GM19324 (cell line): ENCODE data around the gene OSBPL9.
"Not testable (repeated sequence)": the region's sequence is repeated elsewhere in the genome, so short reads cannot be mapped to it uniquely, and the experiment has no call there.

Experiments
- ATAC-seq: cut with Tn5 transposase; IDR thresholded peaks from one replicate; pipeline ENCODE4 v1.9.1; 2021; ENCODE audit warnings: mild to moderate bottlenecking, moderate library complexity; ENCODE audit not compliant: unreplicated experiment, low FRiP score

The OSBPL9 gene

GRCh38 chr1:51701782-51702181, 84.9 kb downstream of the OSBPL9 start:
- ATAC-seq, result not testable (repeated sequence)

GRCh38 chr1:51702220-51702619, 85.3 kb downstream of the OSBPL9 start:
- ATAC-seq, result not testable (repeated sequence)

- no peak for ATAC-seq
Measured at GRCh38 chr1:51705035-51705434, 88.1 kb downstream of the OSBPL9 start.

GRCh38 chr1:51708911-51709760, 92.2 kb downstream of the OSBPL9 start:
- no peak for ATAC-seq

- no peak for ATAC-seq
Measured at GRCh38 chr1:51709951-51710350, 93.1 kb downstream of the OSBPL9 start.

GRCh38 chr1:51712590-51712989, 95.7 kb downstream of the OSBPL9 start:
- ATAC-seq, result no peak

GRCh38 chr1:51714374-51715019, 97.6 kb downstream of the OSBPL9 start:
- ATAC-seq, result no peak

- no peak for ATAC-seq
Measured at GRCh38 chr1:51715369-51715768, 98.5 kb downstream of the OSBPL9 start.

GRCh38 chr1:51716746-51717145, 99.9 kb downstream of the OSBPL9 start:
- no peak for ATAC-seq

GRCh38 chr1:51717842-51718241, 101.0 kb downstream of the OSBPL9 start:
- no peak for ATAC-seq

GRCh38 chr1:51719146-51719545, 102.3 kb downstream of the OSBPL9 start:
- no peak for ATAC-seq

- no peak for ATAC-seq
Measured at GRCh38 chr1:51724797-51725196, 107.9 kb downstream of the OSBPL9 start.

GRCh38 chr1:51726051-51726450, 109.2 kb downstream of the OSBPL9 start:
- no peak for ATAC-seq

GRCh38 chr1:51726544-51727225, 109.8 kb downstream of the OSBPL9 start:
- ATAC-seq, result no peak

GRCh38 chr1:51727366-51727765, 110.5 kb downstream of the OSBPL9 start:
- ATAC-seq, result no peak

- ATAC-seq, result no peak
Measured at GRCh38 chr1:51728611-51729155, 111.8 kb downstream of the OSBPL9 start.

- peak; percentile 95 for ATAC-seq
Measured at GRCh38 chr1:51729156-51729823, 112.4 kb downstream of the OSBPL9 start.

- peak; percentile 33 for ATAC-seq
Measured at GRCh38 chr1:51729824-51730301, 113.0 kb downstream of the OSBPL9 start.

GRCh38 chr1:51731998-51732397, 115.1 kb downstream of the OSBPL9 start:
- ATAC-seq, result no peak

- no peak for ATAC-seq
Measured at GRCh38 chr1:51732701-51733425, 116.0 kb downstream of the OSBPL9 start.
